ENCODE data around the gene APMAP. TPM values are rescaled to one million over a fixed set of nuclear protein-coding genes. Genes with fewer than 3 reads are reported as not detected.
A peak's percentile ranks its signal among the peaks of the same experiment; 100 is the strongest.

The APMAP gene
- total RNA-seq, 2 donors from 2014 or later, result 70.5 to 93.8 TPM

GRCh38 chr20:24995741-24996448, 3.3 kb upstream of the APMAP start:
- Histone ChIP-seq H3K27me3 (replicated peaks; ENCODE audit: insufficient read depth) (no peaks in the 10 kb centered on the region), H3K27ac (no peak overlapping the region), H3K4me1 (replicated peaks) (peaks cover 11% of the 10 kb centered on the region), H3K9me3 (no peaks in the 10 kb centered on the region), H3K4me3 (no peak overlapping the region), H3K36me3 (no peaks in the 10 kb centered on the region)
- TF ChIP-seq POLR2AphosphoS5 (IDR thresholded peaks at IDR 0.05) (no peak), CTCF (IDR thresholded peaks at IDR 0.05) (no peak), POLR2A (IDR thresholded peaks at IDR 0.05) (no peak)
- DNase-seq (ENCODE audit: low spot score), result no peak
- intact Hi-C loops (cut with DNase I), result loop anchor here (1.0 to 10.0 kb wide), 6 partner anchors 36 to 1631 kb away; partner anchors contain the start of genes ABHD12, GZF1 and NANP
- 89% methylated on average over 9 of the region's 9 CpGs for WGBS

- peak overlapping the region in 1 of 2 donors; percentile 3 for H3K4me3 ChIP-seq
- peak overlapping the region; percentile 43 to 85 for H3K27ac ChIP-seq
Measured at GRCh38 chr20:24994470-24995368, 2.2 kb upstream of the APMAP start.

GRCh38 chr20:24994186-24994465, 1.6 kb upstream of the APMAP start:
- intact Hi-C loops (cut with DNase I), result loop anchor here (2.0 to 10.0 kb wide), 6 partner anchors 203 to 1629 kb away; partner anchors contain the start of genes ABHD12, ENTPD6, GINS1 and GZF1
- H3K4me3 ChIP-seq, result no peak overlapping the region
- no peaks in the 10 kb centered on the region for H3K36me3 ChIP-seq
- peak overlapping the region; percentile 85 to 90 for H3K27ac ChIP-seq
- no peak for TF ChIP-seq POLR2AphosphoS5 (IDR thresholded peaks at IDR 0.05)
- no peak for TF ChIP-seq CTCF (IDR thresholded peaks at IDR 0.05)
- no peak for TF ChIP-seq POLR2A (IDR thresholded peaks at IDR 0.05)
- peaks cover 11% of the 10 kb centered on the region for H3K4me1 ChIP-seq (replicated peaks)
- no peaks in the 10 kb centered on the region for H3K9me3 ChIP-seq
- WGBS, result 78% methylated on average over 1 of the region's 1 CpG
- H3K27me3 ChIP-seq (replicated peaks; ENCODE audit: insufficient read depth), result no peaks in the 10 kb centered on the region
- no peak for DNase-seq (ENCODE audit: low spot score)

More at GRCh38 chr20:24994470-24995368, 2.2 kb upstream of the APMAP start:
- Histone ChIP-seq H3K27me3 (replicated peaks; ENCODE audit: insufficient read depth) (no peaks in the 10 kb centered on the region), H3K4me1 (replicated peaks) (peaks cover 11% of the 10 kb centered on the region), H3K36me3 (no peaks in the 10 kb centered on the region), H3K9me3 (no peaks in the 10 kb centered on the region)
- 36% methylated on average over 20 of the region's 20 CpGs for whole genome bisulfite sequencing
- DNase-seq (ENCODE audit: low spot score), result peak; percentile 77
- intact Hi-C loops (cut with DNase I), result loop anchor here (1.0 to 10.0 kb wide), 8 partner anchors 38 to 1630 kb away; partner anchors contain the start of genes ABHD12, ENTPD6, GINS1 and GZF1
- peak; percentile 91 to 96 (median 96) for TF ChIP-seq CTCF (IDR thresholded peaks at IDR 0.05)
- peak; percentile 76 for TF ChIP-seq POLR2AphosphoS5 (IDR thresholded peaks at IDR 0.05)
- no peak for TF ChIP-seq POLR2A (IDR thresholded peaks at IDR 0.05)

GRCh38 chr20:24993337-24994185, 1.0 kb upstream of the APMAP start:
- no peaks in the 10 kb centered on the region for H3K36me3 ChIP-seq
- H3K4me3 ChIP-seq, result peak overlapping the region; percentile 70 to 86
- WGBS, result 19% methylated on average over 9 of the region's 9 CpGs
- DNase-seq (ENCODE audit: low spot score), result no peak
- H3K27ac ChIP-seq, result peak overlapping the region; percentile 85 to 90
- no peaks in the 10 kb centered on the region for H3K27me3 ChIP-seq (replicated peaks; ENCODE audit: insufficient read depth)
- TF ChIP-seq POLR2AphosphoS5 (IDR thresholded peaks at IDR 0.05), result peak; percentile 31
- TF ChIP-seq POLR2A (IDR thresholded peaks at IDR 0.05), result no peak
- TF ChIP-seq CTCF (IDR thresholded peaks at IDR 0.05), result peak in 3 of 4 experiments; percentile 44 to 63 (median 49)
- intact Hi-C loops (cut with DNase I), result loop anchor here (2.0 to 10.0 kb wide), 6 partner anchors 204 to 1629 kb away; partner anchors contain the start of genes ABHD12, ENTPD6, GINS1 and GZF1
- H3K4me1 ChIP-seq (replicated peaks), result peaks cover 11% of the 10 kb centered on the region
- H3K9me3 ChIP-seq, result no peaks in the 10 kb centered on the region

All from prostate gland (tissue), 2 donors.